NCI-H2081 treated with DMSO at 0.1 percent for 48 hours (cell line): ENCODE measurements around the gene ZNF117.
"Not testable (repeated sequence)": the region's sequence is repeated elsewhere in the genome, so short reads cannot be mapped to it uniquely, and the experiment has no call there.

Experiments used
- DNase-seq: peaks from one replicate; lab custom pipeline; 2025; lab: John Stamatoyannopoulos, UW

ZNF117 gene

DNA sequence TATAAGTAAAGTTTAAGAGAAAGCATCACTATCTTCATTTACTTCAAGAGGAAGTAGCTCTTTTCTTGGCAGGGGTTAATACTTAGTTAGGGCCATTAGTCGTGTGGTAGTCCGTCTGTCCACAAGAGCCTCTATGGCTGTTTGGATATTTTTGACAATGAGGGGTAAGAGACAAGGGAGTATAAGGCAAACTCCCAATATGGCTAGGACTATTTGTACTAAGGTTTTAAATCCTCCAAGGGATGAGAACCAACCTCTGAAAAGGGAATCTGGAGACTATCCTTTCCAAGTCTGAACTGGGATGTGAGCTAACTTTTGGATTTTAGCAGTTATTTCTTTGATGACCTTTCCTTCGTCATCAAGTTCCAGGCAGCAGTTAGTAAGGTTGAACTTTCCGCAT lies at the start of gene ZNF117:
TSS of gene ZNF117 (minus strand) at position 101 of the 400 bp plus-strand sequence.
- DNase-seq: no peak

DNA sequence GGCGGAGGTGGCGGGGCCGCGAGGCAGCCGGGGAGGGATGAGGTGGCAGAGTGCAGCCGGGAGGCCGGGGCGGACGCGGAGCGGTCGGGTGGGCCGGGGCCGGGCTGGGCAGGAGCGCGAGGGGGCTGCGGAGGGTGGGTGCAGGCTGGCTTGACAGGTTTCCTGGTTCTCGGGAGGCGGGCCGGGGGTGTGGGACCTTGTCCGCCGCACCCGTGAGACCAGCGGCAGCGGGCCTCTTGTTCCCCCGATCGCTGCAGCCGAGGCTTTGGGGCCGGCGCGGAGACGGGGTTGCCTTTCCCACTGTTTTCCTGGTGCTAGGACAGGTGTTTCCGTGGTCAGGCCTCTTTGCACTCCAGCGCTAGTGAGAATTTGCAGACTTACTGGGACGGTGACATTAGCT lies 47.9 kb upstream of the ZNF117 start:
- DNase-seq: not testable (repeated sequence)

DNA sequence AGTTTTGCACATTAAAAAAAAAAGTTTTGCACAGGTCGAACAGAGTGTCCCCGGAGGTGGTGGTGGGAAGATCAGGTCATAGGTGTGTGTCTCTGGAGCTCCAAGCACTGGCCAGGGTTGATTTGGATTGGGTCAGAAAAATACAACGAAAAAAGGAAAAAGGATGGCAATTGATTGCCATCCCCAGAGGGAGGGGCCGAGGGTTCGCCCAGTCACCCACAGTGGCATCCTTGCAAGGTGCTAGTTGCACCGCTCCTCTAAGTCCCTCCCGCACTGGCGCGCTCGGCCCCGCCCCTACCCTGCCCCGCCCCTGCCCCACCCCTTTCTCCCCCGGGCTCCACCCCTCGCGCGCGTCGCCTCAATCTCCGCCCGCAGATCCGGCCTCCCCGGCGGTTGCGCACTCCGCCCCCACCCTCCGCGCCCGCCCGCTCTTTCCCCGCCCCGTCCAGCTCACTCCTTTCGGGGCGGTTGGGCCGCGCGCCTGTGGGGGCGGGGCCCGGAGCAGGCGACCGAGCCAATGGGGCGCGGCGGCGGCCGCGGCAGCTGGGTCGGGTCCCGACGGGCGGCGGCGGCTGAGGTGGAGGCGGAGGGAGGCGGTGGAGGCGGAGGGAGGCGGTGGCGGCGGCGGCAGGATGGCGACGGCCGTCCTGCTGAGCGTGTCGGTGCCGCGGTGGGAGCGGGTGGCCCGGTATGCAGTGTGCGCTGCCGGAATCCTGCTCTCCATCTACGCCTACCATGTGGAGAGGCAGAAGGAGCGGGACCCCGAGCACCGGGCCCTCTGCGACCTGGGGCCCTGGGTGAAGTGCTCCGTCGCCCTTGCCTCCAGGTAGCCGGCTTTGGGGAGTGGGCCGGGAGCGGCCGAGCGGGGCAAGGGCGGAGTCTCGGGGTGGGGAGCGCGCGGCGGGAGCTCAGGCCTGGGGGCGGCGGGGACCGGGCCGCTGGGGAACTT lies 47.2 kb upstream of the ZNF117 start:
- peak; percentile 33 for DNase-seq

DNA sequence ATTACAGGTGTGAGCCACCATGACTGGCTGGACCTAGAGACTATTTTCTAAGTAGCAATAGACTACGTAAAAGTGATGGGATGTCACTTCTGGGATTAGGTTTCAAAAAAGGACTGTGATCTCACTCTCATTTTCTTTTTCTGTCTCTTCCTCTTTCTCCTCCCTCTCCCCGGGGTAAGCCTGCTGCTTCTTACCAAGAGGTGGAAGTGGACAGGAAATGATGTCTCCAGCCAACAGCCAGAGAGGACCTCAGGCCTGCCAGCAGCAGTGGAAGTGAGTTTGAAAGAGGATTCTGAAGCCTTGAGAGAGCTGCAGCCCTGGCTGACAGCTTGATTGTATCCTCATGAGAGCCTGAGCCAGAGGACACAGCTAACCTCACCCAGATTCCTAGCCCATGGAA lies 45.7 kb upstream of the ZNF117 start:
- DNase-seq: not testable (repeated sequence)

DNA sequence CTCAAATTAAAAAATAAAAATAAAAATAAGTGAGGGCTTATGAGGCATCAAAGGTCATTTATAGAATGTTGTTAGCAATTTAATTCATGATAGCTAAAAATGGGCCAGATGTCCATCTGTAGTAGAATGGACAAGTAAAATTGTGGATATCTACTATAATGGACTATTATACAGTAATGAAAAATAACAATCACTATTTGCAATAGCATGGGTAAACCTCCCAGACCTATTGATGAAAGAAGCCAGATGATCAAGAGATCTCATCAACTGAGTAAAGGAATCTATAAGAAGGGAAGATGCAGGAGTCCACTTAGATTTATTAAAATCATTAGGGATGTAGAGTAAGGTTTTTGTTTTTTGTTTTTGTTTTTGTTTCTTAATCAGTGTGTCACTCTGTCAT lies 44.6 kb upstream of the ZNF117 start:
- DNase-seq: not testable (repeated sequence)

DNA sequence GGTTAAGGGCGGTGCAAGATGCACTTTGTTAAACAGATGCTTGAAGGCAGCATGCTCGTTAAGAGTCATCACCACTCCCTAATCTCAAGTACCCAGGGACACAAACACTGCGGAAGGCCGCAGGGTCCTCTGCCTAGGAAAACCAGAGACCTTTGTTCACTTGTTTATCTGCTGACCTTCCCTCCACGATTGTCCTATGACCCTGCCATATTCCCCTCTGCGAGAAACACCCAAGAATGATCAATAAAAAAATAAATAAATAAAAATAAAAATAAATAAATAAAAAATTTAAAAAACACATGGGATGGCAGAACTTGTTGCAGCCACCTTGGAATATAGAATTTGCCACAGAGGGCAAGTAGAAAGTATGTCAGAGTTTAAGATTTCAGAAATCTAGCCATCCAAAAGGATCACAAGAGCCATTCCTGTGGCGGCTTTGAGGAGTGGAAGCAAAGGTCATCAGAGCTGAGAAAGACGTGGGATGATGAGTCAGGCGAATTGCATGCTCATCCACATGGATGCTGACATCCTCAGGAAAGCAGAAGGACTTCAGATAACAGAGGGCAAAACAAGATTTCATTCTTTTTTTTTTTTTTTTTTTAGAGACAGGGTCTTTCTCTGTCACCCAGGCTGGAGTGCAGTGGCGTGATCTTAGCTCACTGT lies 43.4 kb upstream of the ZNF117 start:
- DNase-seq: not testable (repeated sequence)

DNA sequence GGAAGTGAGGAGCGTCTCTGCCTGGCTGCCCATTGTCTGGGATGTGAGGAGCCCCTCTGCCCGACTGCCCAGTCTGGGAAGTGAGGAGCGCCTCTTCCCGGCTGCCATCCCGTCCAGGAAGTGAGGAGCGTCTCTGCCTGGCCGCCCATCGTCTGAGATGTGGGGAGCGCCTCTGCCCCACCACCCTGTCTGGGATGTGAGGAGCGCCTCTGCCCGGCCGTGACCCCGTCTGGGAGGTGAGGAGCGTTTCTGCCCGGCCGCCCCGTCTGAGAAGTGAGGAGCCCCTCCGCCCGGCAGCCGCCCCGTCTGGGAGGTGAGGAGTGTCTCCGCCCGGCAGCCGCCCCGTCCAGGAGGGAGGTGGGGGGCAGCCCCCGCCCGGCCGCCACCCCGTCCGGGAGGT lies 42.6 kb upstream of the ZNF117 start:
- DNase-seq: not testable (repeated sequence)

DNA sequence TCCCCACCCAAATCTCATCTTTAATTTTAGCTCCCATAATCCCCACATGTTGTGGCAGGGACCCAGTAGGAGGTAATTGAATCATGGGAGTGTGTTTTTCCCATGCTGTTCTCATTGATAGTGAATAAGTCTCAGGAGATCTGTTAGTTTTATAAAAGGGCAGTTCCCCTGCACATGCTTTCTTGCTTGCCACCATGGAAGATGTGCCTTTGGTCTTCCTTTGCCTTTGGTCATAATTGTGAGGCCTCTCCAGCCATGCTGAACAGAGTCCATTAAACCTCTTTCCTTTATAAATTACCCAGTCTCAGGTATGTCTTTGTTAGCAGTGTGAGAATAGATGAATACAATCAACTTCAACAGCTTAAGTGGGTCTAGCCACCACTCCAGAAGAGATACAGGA lies 34.2 kb upstream of the ZNF117 start:
- not testable (repeated sequence) for DNase-seq

DNA sequence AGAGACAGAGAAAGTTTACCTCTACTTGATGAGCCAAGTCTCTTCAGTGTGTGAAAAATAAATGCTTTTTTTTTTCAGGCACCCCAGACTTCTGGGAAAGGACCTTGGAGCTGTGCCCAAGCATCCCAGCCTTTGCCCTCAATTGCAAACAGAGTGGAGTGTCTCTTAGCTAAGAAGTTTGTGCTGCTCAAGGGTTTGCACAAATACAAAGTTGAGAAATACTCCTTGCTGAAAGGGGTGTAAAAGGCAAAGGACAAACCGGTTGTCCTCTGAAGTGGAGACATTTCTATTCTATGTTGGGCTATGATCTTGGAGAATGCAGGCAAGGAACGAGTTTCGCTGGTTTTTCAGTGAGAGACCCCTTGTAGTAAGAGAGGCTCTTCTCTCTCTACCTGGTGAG lies 30.1 kb upstream of the ZNF117 start:
- DNase-seq: not testable (repeated sequence)

DNA sequence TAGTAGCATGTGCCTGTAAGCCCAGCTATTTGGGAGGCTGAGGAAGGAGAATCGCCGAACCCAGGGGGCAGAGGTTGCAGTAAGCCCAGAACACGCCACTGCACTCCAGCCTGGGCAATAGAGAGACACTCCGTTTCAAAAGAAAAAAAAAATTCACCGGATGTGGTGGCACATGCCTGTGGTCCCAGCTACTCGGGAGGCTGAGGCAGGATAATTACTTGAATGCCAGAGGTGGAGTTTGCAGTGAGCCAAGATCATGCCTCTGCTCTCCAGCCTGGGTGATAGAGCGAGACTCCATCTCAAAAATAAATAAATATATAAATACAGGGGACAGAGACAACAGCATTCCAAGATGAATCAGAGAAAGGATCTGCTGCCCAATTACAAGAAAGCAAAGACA lies 19.0 kb upstream of the ZNF117 start:
- not testable (repeated sequence) for DNase-seq

DNA sequence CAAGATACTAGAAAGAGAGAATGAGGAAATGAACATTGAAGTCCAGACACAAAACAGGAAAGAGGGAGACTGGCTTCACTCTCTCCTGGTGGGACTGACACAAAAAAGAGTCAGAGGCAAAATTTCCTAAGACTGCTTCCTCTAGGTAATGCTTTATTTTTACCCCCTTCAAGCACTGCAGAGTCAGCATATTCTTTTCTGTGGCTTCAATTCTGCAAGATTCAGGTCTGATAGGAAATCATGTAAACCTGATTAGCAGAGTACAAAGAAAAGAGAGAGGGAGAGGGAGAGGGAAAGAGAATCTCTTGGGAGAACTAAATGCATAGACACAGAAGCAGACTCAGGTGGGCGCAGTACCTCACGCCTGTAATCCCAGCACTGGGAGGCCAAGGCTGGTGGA lies 18.6 kb upstream of the ZNF117 start:
- DNase-seq: not testable (repeated sequence)

DNA sequence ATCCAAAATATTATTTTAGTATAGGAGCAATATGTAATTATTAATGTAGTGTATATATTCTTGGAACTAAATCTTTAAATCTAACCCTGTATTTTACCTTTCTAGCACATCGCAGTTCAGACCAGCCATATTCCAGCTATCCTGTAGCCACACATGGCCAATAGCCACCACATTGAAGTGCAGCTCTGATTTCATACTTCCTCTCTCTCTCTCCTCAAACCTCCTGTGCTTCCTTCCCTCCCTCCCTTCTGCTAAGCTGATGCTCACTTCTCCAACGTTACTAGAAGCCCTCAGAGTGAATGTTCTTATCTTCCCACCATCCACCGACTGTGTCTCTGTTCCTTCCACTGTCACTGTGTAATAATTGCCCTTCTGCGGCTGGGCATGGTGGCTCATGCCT lies 16.2 kb upstream of the ZNF117 start:
- DNase-seq: not testable (repeated sequence)

DNA sequence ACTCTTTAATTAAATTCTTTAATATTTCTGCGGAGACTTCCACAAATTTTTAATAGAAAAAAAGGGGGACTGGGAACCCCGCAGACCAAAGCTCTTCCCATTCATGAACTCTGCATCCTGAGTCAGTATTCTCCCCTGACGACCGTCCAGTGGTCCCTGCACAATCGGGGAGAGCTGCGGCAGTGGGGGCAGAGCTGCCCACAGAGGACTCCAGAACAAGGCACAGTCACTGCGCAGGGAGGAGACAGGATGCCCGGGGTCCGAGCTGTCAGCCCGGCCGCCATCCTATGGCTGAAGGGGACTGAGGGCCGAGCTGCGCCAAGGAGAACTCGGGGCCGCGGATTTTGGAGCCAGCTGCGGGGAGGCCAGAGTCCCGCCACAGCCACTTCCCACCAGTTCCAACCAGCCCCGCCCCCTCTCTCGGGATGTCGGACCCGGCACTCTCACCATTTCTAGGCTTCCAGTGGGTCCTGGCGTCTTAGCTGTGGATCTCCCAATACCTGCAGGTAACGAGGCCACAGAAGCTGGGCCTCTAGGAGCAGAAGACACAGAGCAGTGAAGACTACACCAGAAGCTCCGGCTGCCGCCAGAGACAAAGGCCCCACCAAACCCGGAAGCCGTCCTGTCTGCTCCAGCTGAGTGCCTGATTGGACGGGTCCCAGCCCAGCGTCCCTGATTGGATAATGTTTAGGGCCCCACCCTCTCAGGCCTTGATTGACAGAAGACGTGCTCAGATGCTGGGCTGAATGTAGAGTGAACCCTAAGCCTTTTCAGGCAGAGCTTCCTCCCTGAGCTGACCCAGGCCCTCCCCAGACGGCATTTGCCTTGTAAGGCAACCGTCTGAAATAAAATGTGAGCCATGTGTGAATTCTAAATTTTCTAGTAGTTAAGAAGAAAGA lies 15.5 kb upstream of the ZNF117 start, which contains the start of gene ERV3-1:
TSS of gene ERV3-1 (minus strand) at position 594 of the 899 bp plus-strand sequence. CDS start 13,661 bp downstream, outside the sequence.
- peak; percentile 87 for DNase-seq

DNA sequence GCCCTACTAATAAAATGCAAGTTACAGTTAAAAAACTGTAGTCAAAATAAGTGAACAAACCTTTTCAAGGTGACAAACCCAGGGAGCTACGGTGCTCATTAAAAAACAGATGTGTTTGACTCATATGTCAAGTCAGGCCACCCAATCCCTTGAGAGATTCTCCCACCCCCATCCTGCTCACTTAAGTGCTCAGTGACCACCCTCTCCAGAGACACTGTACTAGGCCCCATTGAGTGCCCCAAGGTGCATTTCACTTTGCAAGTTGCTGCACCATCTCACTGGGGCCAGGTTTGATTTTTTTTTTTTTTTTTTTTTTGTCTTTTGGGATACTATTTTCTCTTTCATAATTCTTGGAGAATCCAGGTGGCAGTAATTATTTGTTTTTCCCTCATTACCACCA lies 13.7 kb upstream of the ZNF117 start:
- no peak for DNase-seq

DNA sequence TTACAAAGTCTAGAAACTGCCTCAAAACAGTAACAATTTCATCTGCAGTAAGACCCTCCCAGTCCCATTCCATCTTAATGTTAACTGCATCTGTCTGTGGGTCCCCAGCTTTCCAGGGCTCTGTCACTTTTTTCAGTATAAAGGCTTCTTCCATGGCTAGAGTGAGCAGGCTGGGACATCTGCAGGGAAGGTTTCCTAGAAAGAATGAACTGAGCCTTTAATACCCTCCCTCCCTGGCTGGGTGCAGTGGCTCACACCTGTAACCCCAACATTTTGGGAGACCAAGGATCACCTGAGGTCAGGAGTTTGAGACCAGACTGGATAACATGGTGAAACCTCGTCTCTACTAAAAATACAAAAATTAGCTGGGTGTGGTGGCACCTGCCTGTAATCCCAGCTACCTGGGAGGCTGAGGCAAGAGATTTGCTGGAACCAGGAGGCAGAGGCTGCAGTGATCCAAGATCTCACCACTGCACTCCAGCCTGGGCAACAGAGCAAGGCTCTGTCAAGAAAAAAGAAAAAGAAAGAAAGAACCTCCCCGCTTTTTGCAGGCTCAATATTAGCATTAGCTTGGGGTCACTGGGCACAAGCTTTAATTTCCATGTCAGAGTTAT lies 12.2 kb upstream of the ZNF117 start:
- no peak for DNase-seq

DNA sequence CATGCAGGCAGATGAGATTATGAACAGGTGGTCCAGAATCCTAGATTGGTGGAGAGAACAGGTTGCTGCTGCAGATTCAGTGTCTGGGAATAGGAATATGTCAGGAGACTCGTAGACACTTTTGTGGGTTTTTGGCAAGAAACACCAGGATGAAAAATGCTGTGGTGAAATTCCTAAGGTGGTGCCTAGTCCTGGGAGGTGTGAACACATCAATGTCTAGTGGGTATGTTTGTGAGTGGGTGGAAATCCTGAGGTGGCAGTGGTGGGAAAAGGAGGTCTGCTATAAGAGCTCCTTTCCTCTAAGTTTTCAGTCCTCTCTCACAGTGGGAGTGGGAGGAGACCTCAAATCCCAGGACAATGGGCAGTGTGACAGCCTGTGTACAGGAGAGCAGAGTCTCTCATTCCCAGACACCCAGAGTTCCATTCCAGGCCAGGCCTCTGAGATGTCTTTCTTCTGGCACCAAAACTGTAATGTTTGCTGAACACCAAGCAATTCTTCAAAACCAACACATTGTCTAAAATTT lies 10.5 kb upstream of the ZNF117 start:
- no peak for DNase-seq

DNA sequence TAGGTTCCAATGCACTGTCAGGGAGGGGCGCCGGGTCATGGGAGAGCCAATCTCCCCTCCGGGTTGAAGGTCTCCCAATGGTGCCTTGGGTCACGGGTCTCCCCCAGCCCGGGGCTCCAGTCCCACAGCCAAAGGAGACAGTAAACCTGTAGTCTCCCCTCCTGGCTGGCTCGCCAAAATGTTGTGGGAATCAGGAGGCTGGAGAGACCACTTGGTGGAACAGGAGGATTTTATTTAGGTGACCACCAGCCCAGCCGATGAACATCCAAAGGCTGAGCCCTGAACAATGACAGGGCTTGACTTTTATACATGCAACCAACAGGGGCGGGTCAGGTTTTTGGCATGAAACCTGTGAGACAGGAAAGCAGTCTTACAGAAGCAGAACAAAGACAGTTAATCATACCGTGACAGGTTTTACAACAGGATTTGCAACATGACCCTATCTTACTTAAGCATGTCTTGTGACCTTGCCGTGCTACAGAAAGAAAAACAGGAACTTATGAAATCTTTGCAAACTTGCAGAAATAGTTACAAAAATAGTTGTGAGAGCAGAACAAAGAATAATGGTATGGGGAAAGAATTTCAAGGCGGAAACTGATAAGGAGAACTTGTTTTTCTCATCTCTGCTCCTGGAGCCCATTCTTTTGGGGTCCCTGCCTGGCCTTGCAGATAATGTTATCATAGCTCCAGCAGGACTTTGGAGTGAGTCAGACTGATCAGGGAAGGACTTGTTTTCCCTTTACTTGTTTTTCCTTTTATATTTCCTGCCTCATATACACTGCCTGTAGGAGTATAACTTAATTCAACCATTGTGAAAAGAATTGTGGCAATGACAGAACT lies 8.5 kb upstream of the ZNF117 start:
- DNase-seq: no peak

DNA sequence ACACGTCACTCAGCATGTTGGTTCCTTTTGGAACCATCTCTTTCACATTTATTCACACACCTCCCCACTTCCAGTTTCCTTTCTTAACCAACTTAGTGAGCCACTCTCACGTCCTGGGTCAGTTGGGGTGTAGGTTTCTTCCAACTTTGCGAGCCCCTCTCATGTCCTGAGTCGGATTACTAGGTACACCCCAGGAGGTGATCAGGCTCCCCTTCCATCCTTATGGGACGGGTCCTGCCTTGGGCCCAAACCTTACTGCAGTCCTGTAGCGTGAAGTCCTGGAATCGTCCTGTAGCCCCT lies 8.0 kb upstream of the ZNF117 start:
- DNase-seq: no peak

DNA sequence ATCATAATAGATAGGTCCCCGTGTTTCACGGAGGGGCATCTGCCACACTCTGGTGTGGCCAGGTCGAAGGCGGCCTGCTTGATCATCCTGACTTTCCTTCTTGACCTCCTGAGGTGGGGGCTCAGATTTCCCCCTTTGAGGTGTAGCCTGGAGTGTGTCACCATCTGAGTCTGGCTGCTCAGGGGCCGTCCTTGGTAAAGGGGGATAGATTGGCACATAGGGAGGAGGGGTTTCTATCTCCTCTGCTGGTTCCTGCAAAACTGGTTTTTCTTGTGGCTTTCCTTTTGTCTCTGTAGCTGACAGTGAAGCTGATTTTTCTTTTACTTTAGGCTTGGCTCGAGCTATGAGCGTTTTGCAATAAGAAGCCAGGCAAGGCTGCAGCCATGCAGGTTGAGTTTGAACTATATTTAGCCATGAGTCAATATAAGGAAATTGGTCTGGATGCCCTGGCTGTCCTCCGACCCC lies 7.1 kb upstream of the ZNF117 start:
- DNase-seq: no peak

DNA sequence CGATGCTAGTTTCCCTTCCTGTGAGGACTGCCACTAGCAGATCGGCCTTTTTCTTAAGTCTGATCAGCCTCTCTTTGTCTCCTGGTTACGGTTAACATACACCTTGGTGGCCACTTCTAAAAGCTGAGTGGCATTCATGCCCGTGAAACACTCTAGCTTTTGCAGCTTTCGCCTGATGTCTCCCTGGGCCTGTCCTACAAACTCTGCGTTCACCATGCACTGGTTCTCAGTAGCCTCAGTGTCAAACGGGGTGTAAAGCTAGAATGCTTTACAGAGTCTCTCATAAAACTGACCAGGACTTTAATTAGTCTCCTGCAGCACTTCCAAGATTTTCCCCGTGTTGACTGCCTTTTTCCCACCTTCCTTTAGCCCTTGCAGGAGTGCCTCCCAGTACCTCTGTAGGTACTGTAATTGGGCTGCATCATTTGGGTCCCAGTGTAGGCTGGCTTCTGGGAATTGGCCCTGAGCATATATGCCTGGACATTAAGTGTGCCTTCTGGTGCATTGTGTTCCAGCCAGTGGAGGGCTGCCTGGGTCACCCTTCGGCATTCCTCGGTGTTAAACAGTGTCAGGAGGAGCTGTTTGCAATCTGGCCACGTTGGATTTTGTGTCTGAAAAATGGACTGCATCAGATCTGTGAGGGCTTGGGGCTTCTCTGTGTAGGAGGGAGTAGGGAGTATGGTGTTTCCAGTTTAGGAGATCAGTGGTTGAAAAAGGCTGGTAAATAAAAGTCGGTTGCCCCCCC lies 6.5 kb upstream of the ZNF117 start:
- no peak for DNase-seq
